OCI-LY1 (cell line): Measurements from ENCODE around the gene NT5DC1.

Experiments
- EZH2 ChIP-seq: fragments of 200-600 bp; sonication (generic), shearing (Covaris generic); IDR thresholded peaks from 2 replicates; pipeline ENCODE4 v1.8.0; 2017; ENCODE audit warnings: borderline replicate concordance, mixed run types, mild to moderate bottlenecking, antibody characterized with exemption, low read length, moderate library complexity, mixed read lengths
- TF ChIP-seq, protein P1 (sequence below): fragments of 200-600 bp; sonication (generic), shearing (Covaris generic); IDR thresholded peaks from 2 replicates; pipeline ENCODE4 v1.5.1; 2017; ENCODE audit warnings: mild to moderate bottlenecking, antibody characterized with exemption, low read length, moderate library complexity, mixed read lengths

DNA sequence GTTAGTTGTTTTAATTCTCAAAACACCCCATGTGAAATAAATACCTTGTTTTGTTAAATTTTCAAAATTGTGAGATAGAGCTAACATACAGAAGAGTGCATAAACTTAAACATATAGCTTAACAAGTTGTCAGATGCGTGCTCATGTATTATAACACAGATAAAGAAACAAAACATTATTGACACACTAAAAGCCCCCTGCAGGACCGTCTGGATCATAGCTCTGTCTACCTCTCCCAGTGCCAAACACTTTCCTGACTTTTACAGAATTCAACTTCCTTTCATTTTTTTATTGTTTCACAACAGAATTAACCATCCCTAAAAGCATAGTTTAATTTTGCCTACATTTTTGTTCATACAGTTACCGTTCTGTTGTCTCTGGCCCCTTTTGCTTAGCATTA is 22.1 kb upstream of the NT5DC1 start:
- no peak for TF ChIP-seq EZH2
- TF ChIP-seq, protein P1, sequence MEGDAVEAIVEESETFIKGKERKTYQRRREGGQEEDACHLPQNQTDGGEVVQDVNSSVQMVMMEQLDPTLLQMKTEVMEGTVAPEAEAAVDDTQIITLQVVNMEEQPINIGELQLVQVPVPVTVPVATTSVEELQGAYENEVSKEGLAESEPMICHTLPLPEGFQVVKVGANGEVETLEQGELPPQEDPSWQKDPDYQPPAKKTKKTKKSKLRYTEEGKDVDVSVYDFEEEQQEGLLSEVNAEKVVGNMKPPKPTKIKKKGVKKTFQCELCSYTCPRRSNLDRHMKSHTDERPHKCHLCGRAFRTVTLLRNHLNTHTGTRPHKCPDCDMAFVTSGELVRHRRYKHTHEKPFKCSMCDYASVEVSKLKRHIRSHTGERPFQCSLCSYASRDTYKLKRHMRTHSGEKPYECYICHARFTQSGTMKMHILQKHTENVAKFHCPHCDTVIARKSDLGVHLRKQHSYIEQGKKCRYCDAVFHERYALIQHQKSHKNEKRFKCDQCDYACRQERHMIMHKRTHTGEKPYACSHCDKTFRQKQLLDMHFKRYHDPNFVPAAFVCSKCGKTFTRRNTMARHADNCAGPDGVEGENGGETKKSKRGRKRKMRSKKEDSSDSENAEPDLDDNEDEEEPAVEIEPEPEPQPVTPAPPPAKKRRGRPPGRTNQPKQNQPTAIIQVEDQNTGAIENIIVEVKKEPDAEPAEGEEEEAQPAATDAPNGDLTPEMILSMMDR, result no peak
